OCI-M2 (cell line): ENCODE measurements around the gene SERHL2.
A peak's percentile ranks its signal among the peaks of the same experiment; 100 is the strongest.
"Not testable (repeated sequence)": the region's sequence is repeated elsewhere in the genome, so short reads cannot be mapped to it uniquely, and the experiment has no call there.

Source experiments
- DNase-seq: peaks from one replicate; lab custom pipeline; 2025; ENCODE audit not compliant: unreplicated experiment; lab: John Stamatoyannopoulos, UW

SERHL2 gene

DNA sequence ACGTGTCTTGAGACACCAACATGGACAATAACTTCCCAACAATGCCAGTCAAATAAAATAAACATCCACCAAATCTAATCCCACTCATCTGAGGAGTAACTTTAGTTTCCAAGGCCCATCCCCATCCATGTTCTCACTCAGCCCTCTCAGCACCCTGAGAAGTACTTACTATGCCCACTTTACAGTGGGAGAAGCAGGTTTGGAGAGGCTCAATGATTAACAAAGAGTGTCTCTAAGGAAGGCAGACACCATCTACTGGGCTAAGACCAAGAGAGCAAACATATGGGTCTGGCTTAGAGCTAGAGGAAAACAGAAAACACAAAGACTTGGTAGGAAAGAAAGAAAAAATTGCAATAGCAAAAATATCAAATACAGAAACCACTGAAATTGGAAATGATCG lies 49.7 kb downstream of the SERHL2 start:
- no peak for DNase-seq

DNA sequence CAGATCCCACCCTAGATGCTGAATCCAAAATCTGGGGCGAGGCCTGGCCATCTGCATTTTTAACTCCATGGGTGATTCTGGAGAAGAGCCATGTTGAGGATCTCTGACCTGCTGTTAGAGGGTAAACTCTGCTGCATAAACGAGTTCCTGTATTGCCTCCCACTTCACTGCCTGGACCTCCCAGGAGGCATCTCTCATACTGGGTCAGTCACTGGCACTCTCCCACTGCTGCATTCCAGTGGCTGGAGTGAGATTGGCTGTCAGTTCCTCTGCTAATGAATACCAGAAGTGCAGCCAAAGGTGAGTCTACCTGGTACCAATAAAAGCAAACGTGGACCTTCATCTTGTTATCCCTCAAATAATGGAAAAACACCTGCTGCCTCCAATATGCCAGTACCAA lies 50.6 kb downstream of the SERHL2 start:
- DNase-seq = no peak

DNA sequence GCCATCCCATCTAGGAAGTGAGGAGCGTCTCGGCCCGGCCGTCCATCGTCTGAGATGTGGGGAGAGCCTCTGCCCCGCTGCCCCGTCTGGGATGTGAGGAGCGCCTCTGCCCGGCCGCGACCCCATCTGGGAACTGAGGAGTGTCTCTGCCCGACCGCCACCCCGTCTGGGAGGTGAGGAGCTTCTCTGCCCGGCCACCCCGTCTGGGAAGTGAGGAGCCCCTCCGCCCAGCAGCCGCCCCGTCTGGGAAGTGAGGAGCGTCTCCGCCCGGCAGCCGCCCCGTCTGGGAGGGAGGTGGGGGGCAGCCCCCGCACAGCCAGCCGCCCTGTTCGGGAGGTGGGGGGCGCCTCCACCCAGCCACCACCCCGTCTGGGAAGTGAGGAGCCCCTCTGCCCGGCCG lies 53.9 kb downstream of the SERHL2 start:
- DNase-seq = not testable (repeated sequence)

DNA sequence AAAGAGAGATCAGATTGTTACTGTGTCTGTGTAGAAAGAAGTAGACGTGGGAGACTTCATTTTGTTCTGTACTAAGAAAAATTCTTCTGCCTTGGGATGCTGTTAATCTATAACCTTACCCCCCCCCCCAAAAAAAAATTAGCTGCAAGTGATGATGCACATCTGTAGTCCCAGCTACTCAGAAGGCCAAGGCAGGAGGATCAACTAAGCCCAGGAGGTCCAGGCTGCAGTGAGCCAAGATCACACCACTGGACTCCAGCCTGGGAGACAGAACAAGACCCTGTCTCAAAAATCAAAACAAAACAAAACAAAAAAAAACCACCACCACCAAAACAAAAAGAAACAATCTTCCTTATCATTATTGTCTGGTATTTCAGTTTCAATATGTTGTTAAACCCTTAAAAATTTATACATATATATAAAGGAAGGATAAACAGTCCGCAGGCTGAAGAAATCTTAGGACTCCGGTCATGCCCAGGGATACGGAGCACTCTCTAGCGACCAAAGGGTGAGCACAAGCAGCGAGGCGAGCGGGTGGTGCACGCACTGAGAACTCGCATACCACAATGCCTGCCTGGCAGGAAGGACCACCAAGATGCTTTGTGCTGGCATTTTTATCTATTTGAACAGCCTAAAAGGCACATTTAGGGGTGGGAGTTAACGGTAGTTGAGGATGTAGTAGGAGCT lies 54.5 kb downstream of the SERHL2 start:
- no peak for DNase-seq

DNA sequence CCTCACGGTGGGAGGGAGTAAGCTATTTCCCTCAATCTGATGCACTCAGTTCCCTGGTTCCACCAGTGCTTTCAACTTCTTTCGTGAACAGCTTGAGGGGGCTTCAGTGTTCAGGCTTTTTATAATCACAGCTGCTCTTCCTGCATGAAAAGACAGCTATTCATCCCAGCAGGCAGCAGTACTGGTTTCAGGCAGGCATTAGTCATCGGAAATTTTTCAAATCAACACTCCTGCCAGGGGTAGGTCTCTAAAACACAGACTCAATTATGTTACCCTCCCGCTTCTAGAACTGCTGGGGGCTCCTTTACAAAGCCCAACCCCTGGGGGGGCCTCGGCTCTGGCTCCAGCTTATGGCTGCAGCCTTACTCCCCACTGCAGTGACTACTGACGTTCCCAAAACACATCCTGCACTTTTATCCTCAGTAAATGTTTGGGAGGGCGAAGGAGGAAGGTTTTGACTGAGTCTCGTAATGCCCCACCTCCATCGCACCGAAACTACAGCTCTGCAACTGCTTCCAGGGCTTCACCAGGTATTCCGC lies 55.1 kb downstream of the SERHL2 start:
- DNase-seq = no peak

DNA sequence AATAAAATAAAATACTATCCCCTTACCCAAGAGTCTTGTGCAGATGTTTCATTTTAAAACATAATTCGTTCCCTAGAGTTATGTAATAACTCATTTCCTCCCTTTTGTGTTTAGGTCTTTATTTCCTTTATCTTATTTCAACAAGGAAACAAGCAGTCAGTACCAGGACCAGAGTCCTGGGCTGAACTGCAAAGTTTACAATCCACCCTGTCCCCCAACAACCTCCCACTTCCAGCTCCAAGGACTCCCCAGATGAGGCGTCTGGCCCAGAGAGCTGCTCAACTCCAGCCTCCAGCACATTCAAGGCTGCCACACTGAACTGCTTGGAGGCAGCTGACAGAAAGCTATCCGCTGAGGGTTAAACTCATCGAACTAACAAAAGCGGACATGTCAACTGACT lies 56.4 kb downstream of the SERHL2 start:
- no peak for DNase-seq

DNA sequence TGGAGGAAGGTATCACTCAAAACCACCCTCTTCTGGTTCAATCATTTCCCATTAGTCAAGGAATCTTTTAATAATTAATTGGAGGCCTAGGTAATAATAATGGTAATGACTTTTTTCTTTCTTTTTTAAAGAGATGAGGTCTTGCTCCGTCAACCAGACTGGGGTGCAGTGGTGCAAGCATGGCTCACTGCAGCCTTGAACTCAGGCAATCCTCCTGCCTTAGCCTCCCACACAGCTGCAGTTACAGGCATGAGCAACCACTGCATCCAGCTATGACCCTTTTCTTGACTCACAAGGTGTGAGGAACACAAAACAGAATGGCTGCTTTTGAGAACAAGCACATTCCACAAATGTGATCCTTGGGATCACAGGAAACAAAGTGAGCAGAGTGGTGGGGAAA lies 57.3 kb downstream of the SERHL2 start:
- no peak for DNase-seq

DNA sequence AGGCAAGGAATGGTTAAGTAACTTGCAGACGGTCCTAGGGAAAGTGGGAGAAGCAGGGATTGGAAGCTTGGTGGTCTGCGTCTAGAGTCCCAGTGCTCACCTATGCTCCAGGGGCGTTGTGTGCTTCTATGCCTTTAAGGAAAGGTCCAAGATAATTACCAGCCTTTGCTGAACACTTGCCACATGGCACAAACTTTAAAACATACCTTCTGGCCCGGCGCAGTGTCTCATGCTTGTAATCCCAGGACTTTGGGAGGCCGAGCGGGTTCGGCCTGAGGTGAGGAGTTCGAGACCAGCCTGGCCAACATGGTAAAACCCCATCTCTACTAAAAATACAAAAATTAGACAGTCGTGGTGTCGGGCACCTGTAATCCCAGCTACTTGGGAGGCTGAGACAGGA lies 58.6 kb downstream of the SERHL2 start:
- DNase-seq = no peak

DNA sequence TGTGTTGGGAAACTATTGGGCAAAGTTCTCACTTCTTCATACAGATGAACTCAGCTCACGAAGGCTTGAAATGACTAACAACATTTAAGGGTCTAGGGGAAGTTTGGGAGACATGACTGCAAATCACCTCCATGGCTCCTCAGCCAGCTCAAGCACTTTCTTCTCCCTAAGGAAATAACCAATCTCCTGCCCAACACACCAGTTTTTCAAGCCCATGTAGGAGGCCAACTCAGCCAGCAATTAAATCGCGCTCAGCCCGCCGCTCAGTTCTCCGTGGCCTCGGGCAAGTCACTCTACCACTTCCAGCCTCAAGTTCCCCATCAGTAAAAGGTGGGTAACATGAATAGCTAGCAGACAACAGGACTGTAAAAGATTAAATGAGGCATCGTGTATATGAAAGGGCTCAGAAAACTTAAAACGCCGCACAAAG lies 60.1 kb downstream of the SERHL2 start:
- no peak for DNase-seq

DNA sequence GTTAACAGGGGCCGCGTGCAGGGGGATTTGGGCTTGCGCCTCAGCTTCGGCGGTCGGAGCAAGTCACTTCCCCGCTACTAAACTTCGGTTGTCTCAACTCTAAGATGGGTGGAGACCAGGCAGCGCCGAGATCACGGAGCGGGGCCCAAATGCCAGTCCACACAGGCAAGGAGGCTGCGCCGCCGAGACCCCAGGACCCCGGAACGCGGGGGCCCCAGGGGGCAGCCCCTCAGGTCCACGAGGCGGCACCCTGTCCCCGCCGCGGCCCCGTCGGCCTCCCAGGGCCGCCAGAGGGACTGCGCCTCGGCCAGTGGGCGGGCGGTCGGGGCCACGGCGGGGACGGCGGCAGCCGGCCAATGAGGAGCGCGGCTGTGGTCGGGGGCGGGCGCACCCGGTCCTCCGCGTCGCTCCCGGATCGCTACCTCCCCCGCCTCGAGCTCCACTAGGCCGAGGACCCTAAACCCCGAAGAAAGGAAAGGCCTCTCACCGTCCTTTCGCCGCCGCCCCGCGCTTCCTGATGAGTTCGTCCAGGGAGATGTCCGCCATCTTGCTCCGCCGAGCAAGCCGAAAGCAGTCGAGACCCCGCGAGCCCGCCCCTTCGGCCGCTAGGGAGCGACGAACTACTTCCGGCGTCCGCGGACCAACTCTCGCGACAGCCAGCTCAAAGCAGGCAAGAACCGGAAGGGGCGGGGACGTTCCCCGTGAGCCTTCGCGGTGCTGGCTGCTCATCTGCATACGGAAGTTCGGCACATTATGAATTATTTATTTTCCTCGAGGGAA lies 60.7 kb downstream of the SERHL2 start, which contains the start of gene POLDIP3:
Gene POLDIP3 (minus strand): TSS at position 572 of the 780 bp plus-strand sequence. CDS start 26 bp downstream, at position 546.
- peak; percentile 90 for DNase-seq

DNA sequence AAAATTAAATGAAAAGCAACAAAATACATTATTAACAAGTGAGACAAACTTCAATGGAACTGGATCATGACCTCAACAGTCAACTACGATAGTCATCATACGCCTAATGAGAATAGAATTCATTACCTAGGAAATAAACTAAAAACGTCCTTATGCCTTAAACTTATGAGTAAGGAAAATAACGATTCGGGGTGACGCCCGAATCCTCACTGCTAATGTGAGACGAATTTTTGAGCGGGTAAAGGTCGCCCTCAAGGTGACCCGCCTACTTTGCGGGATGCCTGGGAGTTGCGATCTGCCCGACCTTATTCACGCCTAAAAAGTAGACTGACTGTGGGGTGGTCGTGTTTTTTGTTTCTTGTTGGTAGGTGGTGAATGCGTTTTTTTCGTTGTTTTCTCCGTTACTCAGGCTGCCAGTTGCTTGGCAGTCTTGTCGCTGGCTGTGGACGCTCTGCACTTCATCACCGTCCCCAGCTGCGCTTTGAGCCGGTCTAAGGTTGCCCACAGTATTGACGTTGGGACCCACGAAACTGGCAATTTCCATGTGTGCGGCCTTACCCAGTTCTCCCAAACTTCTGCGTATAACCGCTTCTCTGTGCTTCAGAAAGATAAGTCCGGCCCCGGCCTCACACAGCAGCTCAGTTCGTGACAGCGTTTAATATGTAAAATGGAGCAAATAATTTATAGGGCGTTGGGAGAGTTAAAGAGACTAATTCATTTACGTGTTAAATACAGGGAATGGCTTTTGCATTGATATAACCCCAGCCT lies 61.5 kb downstream of the SERHL2 start:
- peak; percentile 91 for DNase-seq

DNA sequence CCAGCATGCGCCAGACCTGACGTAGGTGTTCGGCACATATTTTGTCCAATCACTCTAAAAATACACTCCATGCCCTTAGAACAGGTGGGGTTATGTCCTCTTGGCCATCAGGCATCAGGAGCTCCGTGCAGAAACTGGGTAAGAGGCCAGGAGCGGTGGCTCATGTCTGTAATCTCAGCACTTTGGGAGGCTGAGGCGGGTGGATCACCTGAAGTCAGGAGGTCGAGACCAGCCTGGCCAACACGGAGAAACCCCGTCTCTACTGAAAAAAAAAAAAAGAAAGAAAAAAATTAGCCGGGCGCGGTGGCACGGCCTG lies 62.1 kb downstream of the SERHL2 start:
- DNase-seq = not testable (repeated sequence)

DNA sequence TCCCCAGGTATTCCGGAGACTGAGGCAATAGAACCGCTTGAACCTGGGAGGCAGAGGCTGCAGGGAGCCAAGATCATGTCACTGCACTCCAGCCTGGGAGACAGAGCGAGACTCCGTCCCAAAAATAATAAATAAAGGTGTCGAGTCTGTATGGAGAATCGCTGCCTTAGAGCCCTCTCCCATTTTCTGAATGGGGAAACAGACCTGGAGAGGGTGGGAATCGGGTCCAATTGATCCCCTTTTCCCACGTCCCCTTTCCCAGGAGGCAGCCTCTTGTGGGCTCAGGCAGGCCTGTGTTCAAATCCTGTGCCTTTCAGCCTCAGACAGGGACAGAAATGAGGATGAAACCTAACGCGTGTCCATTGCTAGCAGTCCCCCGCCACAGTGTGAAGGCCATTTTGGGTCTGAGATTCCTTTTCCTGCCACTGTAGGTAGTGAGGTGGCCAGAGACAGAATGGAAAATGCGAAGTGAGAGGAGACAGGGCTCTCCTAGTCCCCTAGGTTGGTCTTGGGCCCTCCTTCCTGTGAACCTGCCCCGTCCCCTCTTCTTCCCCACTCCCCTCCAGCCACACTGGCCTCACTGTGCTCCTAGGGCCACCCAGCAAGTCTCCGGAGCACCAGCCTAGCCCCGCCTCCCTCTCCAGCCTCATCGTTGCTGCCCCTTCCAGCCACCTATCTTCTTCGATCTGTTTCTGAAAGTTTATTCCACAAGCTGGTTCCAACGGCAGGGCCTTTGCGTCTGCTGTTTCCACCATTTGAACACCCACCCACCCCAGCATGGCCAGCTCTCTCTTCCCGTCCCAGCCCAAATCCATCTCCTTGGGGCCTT lies 63.6 kb downstream of the SERHL2 start:
- no peak for DNase-seq

DNA sequence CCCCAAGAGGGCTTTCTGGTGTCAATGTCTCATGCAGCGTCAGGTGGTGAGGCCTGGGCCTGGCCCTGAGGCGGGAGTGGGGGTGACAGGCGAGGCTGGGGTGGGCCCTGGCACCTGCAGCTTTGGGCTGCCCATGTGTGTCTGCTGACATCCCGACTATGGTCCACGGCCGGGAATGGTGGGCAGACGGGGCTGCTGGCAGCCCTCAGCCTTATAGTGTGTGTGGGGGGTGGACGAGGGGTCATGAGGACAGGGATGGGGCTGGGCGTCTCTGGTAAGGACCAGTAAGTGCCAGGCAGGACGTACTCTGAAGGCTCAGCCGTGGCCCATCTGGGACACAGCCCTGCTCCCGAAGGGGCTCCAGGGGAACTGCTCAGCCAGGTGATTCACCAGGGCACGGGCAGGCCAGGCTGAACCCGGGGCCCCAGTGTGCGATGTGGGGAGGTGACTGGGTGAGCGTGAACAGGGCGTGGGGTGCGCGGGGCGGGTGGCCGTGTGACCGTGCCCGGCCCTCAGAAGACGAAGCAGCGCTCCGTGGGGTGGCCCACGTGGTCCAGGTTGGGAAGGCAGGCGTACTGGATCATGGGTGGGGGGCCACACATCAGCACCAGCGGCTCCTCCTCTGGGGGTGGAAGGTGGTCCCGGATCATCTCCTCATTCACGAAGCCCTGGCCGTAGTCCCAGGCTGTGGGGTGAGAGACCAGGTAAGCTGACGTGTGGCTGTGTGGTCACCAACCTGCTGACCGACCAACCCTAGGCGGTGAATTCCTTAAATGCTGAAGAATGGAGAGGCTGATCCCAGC lies 65.7 kb downstream of the SERHL2 start:
- no peak for DNase-seq

DNA sequence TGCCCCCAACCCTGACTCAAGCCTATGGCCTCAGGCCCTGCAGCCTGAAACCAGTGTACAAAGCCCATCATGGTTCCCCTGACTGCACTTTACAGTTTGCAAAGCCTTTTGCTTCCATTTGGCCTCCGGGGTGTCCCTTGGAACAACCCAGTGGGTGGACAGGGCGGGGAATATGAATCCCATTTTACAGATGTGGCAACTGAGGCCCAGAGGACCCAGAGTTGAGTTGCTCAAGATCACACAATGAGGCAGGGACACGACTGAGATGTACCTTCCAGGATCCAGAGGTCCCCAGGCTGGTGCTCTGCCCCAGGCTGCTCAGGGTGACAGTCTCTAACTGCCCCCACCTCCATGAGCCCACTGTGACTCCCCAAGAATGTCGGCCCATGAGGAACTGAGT lies 66.3 kb downstream of the SERHL2 start:
- DNase-seq = no peak

DNA sequence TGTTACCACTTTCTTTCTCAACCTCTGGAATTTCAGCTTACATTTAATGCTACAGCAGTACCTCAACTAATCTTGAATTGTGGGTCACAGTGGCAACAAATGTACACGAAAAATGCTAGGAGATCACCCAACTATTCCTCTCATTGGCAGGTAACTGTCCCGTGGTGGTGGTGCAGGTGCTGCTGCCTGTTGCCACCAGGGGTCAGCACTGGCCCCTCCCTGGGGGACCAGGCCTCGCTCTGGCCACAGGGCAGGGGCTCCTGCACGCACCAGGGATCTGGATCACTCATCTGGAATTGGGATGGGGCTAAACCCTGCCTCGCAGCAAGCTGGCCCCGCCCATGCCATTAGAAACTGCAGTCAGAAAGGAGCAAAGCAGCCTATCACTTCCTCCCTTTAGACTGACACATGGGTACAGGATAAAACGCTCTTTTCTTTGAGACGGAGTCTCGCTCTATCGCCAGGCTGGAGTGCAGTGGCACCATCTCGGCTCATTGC lies 67.8 kb downstream of the SERHL2 start:
- DNase-seq = no peak

DNA sequence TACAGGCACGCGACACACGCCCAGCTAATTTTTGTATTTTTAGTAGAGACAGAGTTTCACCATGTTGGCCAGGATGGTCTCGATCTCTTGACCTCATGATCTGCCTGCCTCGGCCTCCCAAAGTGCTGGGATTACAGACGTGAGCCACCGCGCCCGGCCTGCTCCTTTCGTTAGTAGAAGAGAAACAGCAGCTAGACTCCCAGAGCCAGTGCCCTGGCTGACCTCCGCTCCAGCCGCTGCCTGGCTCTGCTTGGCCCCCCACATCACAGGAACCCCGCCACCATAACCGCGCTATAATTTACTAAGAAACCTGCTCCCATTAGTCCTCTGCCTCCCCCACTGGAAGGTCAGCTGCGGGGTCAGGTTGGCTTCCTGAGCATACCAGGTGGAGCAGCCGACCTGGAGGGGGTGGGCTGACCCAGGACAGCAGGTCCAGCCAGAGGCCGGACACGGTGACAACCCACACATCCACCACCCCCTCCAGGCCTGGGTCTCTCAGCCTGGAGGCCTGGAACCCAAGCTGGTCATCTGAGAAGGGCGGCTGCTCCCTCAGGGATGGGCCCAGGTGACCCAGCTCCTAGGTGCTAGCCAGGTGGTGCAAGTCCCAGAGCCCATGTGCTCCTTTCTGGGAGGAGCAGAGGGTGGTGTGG lies 68.4 kb downstream of the SERHL2 start:
- DNase-seq = no peak

DNA sequence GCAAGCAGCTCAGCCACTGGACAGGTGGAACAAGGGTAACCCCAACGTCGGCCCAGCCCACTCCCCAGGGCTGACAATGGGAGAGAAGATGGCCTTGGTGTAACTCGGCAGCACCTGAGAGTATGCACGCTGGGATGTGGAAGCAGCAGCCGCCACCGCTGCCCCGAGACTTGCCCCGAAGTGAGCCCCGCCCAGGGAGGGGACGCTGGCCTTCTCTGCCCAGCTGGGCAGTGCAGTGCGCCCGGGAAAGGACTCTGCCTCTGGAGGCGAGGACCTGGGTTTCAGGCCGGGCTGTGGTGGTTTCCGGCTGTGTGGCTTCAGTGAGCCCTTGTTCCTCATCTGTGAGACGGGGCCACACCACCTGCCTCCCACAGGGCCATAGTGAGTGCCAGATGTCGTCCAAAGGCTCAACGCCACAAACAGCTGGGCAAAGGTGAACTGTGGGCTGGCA lies 69.6 kb downstream of the SERHL2 start:
- DNase-seq = no peak
